Measurements from ENCODE around the gene IL18RAP. TPM values are rescaled to one million over a fixed set of nuclear protein-coding genes. Genes with fewer than 3 reads are reported as not detected.

Gene IL18RAP
- total RNA-seq, 1 experiment from 2014 or later = not detected

DNA sequence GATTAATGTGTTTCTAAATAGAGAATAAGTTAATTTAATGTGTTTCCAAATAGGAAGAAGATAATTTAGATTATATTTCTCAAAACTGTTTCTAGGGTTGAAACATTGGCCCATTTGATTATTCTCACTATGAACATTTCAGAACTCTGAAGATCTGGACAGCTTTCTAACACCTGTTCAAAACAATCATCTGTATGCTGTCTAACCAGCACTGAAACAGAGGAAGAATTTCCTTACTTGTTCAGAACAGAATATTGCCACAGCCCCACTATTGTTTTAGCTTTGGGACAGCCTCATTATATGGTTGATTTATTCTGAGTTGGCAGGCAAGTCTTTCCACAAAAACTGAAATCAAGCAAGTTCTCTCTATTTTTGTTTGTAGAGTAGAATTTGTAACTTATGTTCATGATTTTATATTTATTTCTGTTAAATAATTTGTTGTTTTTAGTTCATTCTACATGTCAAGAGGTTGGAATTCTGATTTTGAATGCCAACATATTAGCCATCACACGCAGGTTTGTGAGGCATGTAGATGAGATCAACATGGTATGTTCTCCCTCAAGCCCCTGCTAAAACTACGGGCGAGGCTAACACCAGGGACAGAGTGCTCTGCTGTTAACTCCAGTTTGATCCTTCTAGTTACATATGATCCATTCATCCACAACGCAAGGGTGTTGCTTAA lies 11.2 kb downstream of the IL18RAP start (continued):
- TF ChIP-seq TEAD4 (CRISPR knock-in tag; IDR thresholded peaks at IDR 0.05) (no peak), FOXP4 (CRISPR knock-in tag; IDR thresholded peaks at IDR 0.05) (no peak), USF1 (CRISPR knock-in tag; IDR thresholded peaks at IDR 0.05) (no peak), EMX1 (CRISPR knock-in tag; IDR thresholded peaks at IDR 0.05) (no peak), ZBTB43 (CRISPR knock-in tag; IDR thresholded peaks at IDR 0.05) (no peak), PRDM15 (CRISPR knock-in tag; IDR thresholded peaks at IDR 0.05) (no peak), RORB (CRISPR knock-in tag; IDR thresholded peaks at IDR 0.05) (no peak), IRF1 (CRISPR knock-in tag; IDR thresholded peaks at IDR 0.05) (no peak), NR2C2 (CRISPR knock-in tag; IDR thresholded peaks at IDR 0.05) (no peak), ZNF396 (CRISPR knock-in tag; IDR thresholded peaks at IDR 0.05; ENCODE audit: borderline replicate concordance) (no peak)
- TF ChIP-seq, protein P1, sequence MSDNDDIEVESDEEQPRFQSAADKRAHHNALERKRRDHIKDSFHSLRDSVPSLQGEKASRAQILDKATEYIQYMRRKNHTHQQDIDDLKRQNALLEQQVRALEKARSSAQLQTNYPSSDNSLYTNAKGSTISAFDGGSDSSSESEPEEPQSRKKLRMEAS (CRISPR knock-in tag; IDR thresholded peaks at IDR 0.05) = no peak

DNA sequence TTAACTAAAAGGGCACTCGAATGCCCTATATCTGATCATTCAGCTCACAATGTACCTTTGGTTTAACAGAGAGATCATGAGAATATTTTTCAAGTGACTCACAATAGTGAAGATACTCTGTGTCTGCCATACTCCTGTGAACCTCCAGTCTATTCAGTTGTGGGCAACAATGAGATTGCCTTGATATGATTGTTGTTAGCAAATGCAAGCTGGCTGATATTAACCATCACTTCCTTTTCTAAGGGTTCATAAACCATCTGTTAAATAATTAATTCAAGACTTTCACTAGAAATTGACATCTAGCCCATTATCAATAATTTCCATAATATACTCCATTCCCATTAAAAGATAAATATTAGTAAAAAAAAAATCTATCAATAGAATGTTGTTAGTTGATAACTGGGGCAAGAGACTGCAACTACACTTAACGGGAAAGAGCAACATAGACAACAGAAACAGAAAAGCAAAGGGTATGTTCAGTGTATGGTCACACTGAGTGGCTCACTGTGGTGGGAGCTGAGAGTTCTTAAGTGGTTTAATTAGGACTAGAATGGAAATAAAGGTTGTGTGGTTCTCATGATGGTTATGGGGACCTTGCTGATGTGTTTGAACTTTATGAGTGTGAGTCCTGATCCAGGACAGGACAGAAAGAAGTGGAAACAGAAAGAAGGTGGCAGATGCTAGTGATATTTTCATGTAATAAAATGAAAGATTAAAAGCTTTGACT lies 11.9 kb downstream of the IL18RAP start:
- H3K27me3 Mint-ChIP-seq (ENCODE audit: low read depth) = no peaks in the 10 kb centered on the region; the same call in 1 of the 2 replicates
- H3K36me3 Mint-ChIP-seq = no peaks in the 10 kb centered on the region
- no peak overlapping the region for H3K4me3 Mint-ChIP-seq
- ATAC-seq (no peak), DNase-seq (ENCODE audit: low spot score) (no peak)
- no peaks in the 10 kb centered on the region for H3K9me3 Mint-ChIP-seq
- ChIA-PET CTCF (no interaction called here), POLR2A (no interaction called here)
- H3K4me1 Mint-ChIP-seq = no peaks in the 10 kb centered on the region
- H3K27ac Mint-ChIP-seq = no peak overlapping the region
- TF ChIP-seq NR2C2 (CRISPR knock-in tag; IDR thresholded peaks at IDR 0.05) (no peak), FOXP1 (CRISPR knock-in tag; IDR thresholded peaks at IDR 0.05; ENCODE audit: borderline replicate concordance) (no peak), JAZF1 (CRISPR knock-in tag; IDR thresholded peaks at IDR 0.05) (no peak), EMX1 (CRISPR knock-in tag; IDR thresholded peaks at IDR 0.05) (no peak), USF1 (CRISPR knock-in tag; IDR thresholded peaks at IDR 0.05) (no peak), TEAD1 (CRISPR knock-in tag; IDR thresholded peaks at IDR 0.05) (no peak), KAT7 (CRISPR knock-in tag; IDR thresholded peaks at IDR 0.05; ENCODE audit: borderline replicate concordance) (no peak), SMAD4 (CRISPR knock-in tag; IDR thresholded peaks at IDR 0.05) (no peak), NFATC4 (CRISPR knock-in tag; IDR thresholded peaks at IDR 0.05) (no peak), FOXK1 (CRISPR knock-in tag; IDR thresholded peaks at IDR 0.05) (no peak)
- TF ChIP-seq, protein P2, sequence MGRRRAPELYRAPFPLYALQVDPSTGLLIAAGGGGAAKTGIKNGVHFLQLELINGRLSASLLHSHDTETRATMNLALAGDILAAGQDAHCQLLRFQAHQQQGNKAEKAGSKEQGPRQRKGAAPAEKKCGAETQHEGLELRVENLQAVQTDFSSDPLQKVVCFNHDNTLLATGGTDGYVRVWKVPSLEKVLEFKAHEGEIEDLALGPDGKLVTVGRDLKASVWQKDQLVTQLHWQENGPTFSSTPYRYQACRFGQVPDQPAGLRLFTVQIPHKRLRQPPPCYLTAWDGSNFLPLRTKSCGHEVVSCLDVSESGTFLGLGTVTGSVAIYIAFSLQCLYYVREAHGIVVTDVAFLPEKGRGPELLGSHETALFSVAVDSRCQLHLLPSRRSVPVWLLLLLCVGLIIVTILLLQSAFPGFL (CRISPR knock-in tag; IDR thresholded peaks at IDR 0.05; ENCODE audit: borderline replicate concordance) = no peak
- TF ChIP-seq, protein P3, sequence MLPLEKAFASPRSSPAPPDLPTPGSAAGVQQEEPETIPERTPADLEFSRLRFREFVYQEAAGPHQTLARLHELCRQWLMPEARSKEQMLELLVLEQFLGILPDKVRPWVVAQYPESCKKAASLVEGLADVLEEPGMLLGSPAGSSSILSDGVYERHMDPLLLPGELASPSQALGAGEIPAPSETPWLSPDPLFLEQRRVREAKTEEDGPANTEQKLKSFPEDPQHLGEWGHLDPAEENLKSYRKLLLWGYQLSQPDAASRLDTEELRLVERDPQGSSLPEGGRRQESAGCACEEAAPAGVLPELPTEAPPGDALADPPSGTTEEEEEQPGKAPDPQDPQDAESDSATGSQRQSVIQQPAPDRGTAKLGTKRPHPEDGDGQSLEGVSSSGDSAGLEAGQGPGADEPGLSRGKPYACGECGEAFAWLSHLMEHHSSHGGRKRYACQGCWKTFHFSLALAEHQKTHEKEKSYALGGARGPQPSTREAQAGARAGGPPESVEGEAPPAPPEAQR (CRISPR knock-in tag; IDR thresholded peaks at IDR 0.05) = no peak

All from WTC11 (cell line).